H9 (cell line): Measurements from ENCODE around the gene IQGAP3. TPM values are rescaled to one million over a fixed set of nuclear protein-coding genes. Genes with fewer than 3 reads are reported as not detected.

ENCODE experiments used
- DNase-seq: peaks from one replicate; pipeline ENCODE4 v3.0.0-alpha.2; 2017
- H2AFZ ChIP-seq: one replicate; pipeline ENCODE4 v1.6.1; 2013; ENCODE audit warnings: mild to moderate bottlenecking, low read length, control low read depth, moderate library complexity
- H2AK5ac ChIP-seq: 2 replicates; pipeline ENCODE4 v1.6.1; 2013; ENCODE audit warnings: low read length, control low read depth, mixed read lengths; ENCODE audit not compliant: insufficient read length
- H2BK120ac ChIP-seq: one replicate; pipeline ENCODE4 v1.6.1; 2013; ENCODE audit warnings: low read depth, mild to moderate bottlenecking, low read length, control low read depth, inconsistent platforms; ENCODE audit not compliant: poor library complexity, severe bottlenecking
- H2BK12ac ChIP-seq: 2 replicates; pipeline ENCODE4 v1.6.1; 2013; ENCODE audit warnings: low read length, control low read depth, mixed read lengths, low read depth; ENCODE audit not compliant: insufficient read length
- H2BK15ac ChIP-seq: 2 replicates; pipeline ENCODE4 v1.6.1; 2013; ENCODE audit warnings: low read depth, low read length, control low read depth
- H2BK20ac ChIP-seq: one replicate; pipeline ENCODE4 v1.6.1; 2013; ENCODE audit warnings: low read depth, mild to moderate bottlenecking, low read length, control low read depth, inconsistent platforms; ENCODE audit not compliant: poor library complexity, severe bottlenecking
- H2BK5ac ChIP-seq: 2 replicates; pipeline ENCODE4 v1.6.1; 2013; ENCODE audit warnings: low read length, control low read depth, mixed read lengths; ENCODE audit not compliant: insufficient read length
- H3K14ac ChIP-seq: 2 replicates; pipeline ENCODE4 v1.6.1; 2013; ENCODE audit warnings: low read length, control low read depth; ENCODE audit not compliant: insufficient read depth
- H3K18ac ChIP-seq: 2 replicates; pipeline ENCODE4 v1.6.1; 2013; ENCODE audit warnings: low read depth, mild to moderate bottlenecking, mixed read lengths, low read length, control low read depth; ENCODE audit not compliant: insufficient read length
- H3K23ac ChIP-seq: 2 replicates; pipeline ENCODE4 v1.6.1; 2013; ENCODE audit warnings: low read length, control low read depth, mixed read lengths, low read depth; ENCODE audit not compliant: insufficient read length
- H3K23me2 ChIP-seq: 2 replicates; pipeline ENCODE4 v1.6.1; 2013; ENCODE audit warnings: low read depth, mild to moderate bottlenecking, mixed read lengths, low read length, control low read depth; ENCODE audit not compliant: insufficient read length, poor library complexity, severe bottlenecking
- H3K27ac ChIP-seq: 2 replicates; pipeline ENCODE4 v1.5.1; 2013; ENCODE audit warnings: low read length, control low read depth, mixed read lengths, low read depth; ENCODE audit not compliant: insufficient read length
- H3K27me3 ChIP-seq: 2 replicates; pipeline ENCODE4 v1.6.1; 2013; ENCODE audit warnings: low read length, control low read depth, inconsistent platforms; ENCODE audit not compliant: insufficient read depth
- H3K4ac ChIP-seq: 2 replicates; pipeline ENCODE4 v1.6.1; 2013; ENCODE audit warnings: low read depth, mild to moderate bottlenecking, control low read depth, inconsistent platforms, low read length, moderate library complexity
- H3K4me1 ChIP-seq: 2 replicates; pipeline ENCODE4 v1.6.1; 2013; ENCODE audit warnings: low read length, control low read depth, inconsistent platforms; ENCODE audit not compliant: insufficient read depth
- H3K4me2 ChIP-seq: 2 replicates; pipeline ENCODE4 v1.6.1; 2013; ENCODE audit warnings: low read length, control low read depth, mixed read lengths; ENCODE audit not compliant: insufficient read length, insufficient read depth
- H3K56ac ChIP-seq: 2 replicates; pipeline ENCODE4 v1.6.1; 2013; ENCODE audit warnings: low read depth, mild to moderate bottlenecking, mixed read lengths, low read length, control low read depth; ENCODE audit not compliant: insufficient read length
- H3K79me1 ChIP-seq: 2 replicates; pipeline ENCODE4 v1.6.1; 2013; ENCODE audit warnings: low read depth, mild to moderate bottlenecking, moderate library complexity, low read length, control low read depth, inconsistent platforms; ENCODE audit not compliant: insufficient read depth, poor library complexity, severe bottlenecking
- H3K79me2 ChIP-seq: 2 replicates; pipeline ENCODE4 v1.6.1; 2013; ENCODE audit warnings: low read length, control low read depth, inconsistent platforms; ENCODE audit not compliant: insufficient read depth
- H3K9ac ChIP-seq: 2 replicates; pipeline ENCODE4 v1.6.1; 2013; ENCODE audit warnings: low read length, control low read depth, mixed read lengths; ENCODE audit not compliant: insufficient read length; ENCODE audit errors: extremely low read depth
- H3K9me3 ChIP-seq: one replicate; pipeline ENCODE4 v1.6.1; 2013; ENCODE audit warnings: low read depth, low read length, inconsistent platforms; ENCODE audit not compliant: control insufficient read depth
- H3T11ph ChIP-seq: one replicate; pipeline ENCODE4 v1.6.1; 2013; ENCODE audit warnings: mild to moderate bottlenecking, low read length, control low read depth, inconsistent platforms
- H4K20me1 ChIP-seq: one replicate; pipeline ENCODE4 v1.6.1; 2013; ENCODE audit not compliant: control insufficient read depth, insufficient read length, insufficient read depth
- H4K5ac ChIP-seq: 2 replicates; pipeline ENCODE4 v1.6.1; 2013; ENCODE audit warnings: low read depth, mild to moderate bottlenecking, mixed read lengths, low read length, control low read depth; ENCODE audit not compliant: insufficient read length
- H4K8ac ChIP-seq: replicated peaks from 2 replicates; pipeline ENCODE4 v1.6.1; 2013; ENCODE audit warnings: low read length, control low read depth, mixed read lengths, low read depth; ENCODE audit not compliant: insufficient read length
- H4K91ac ChIP-seq: 2 replicates; pipeline ENCODE4 v1.6.1; 2013; ENCODE audit warnings: low read depth, mild to moderate bottlenecking, moderate library complexity, mixed read lengths, low read length, control low read depth; ENCODE audit not compliant: insufficient read length
- H3K27ac Mint-ChIP-seq, 3 experiments: 2 replicates in 2 of 3; 3 replicates in 1 of 3; pipeline ENCODE4 v1.8.0; 2020 to 2021; ENCODE audit warnings: mixed read lengths in 3 of 3, mild to moderate bottlenecking in 1 of 3, moderate library complexity in 1 of 3
- H3K27me3 Mint-ChIP-seq: 2 replicates; pipeline ENCODE4 v1.8.0; 2021; ENCODE audit warnings: low read depth, mild to moderate bottlenecking, moderate library complexity, mixed read lengths
- H3K36me3 Mint-ChIP-seq, 3 experiments: 2 replicates in 2 of 3; 3 replicates in 1 of 3; pipeline ENCODE4 v1.8.0; 2020 to 2021; ENCODE audit warnings: low read depth in 3 of 3, mixed read lengths in 3 of 3; ENCODE audit not compliant: insufficient read depth in 1 of 3
- H3K4me1 Mint-ChIP-seq, 2 experiments: 2 replicates each; pipeline ENCODE4 v1.8.0; 2020; ENCODE audit warnings: mixed read lengths in 2 of 2
- H3K4me3 Mint-ChIP-seq, 2 experiments: 2 replicates in 1 of 2; 3 replicates in 1 of 2; pipeline ENCODE4 v1.8.0; 2020 to 2021; ENCODE audit warnings: mild to moderate bottlenecking in 2 of 2, mixed read lengths in 2 of 2, moderate library complexity in 1 of 2
- H3K9me3 Mint-ChIP-seq, 2 experiments: 2 replicates in 1 of 2; 3 replicates in 1 of 2; pipeline ENCODE4 v1.8.0; 2020; ENCODE audit warnings: mild to moderate bottlenecking in 2 of 2, mixed read lengths in 2 of 2, moderate library complexity in 1 of 2
- CTCF ChIP-seq: fragments of 200-600 bp; sonication (generic); conservative IDR thresholded peaks from 3 replicates; pipeline ENCODE4 v1.8.0; 2021; ENCODE audit warnings: antibody characterized with exemption, mild to moderate bottlenecking
- WGBS: extraction: QIAGEN DNeasy Blood & Tissue Kit; methylation state at CpG from one replicate; pipeline ENCODE4 v1.1.7; 2013; ENCODE audit warnings: missing lambda C conversion rate, low lambda C conversion rate, mixed read lengths; ENCODE audit not compliant: insufficient read length; ENCODE audit errors: extremely low coverage; 5-methylcytosine and 5-hydroxymethylcytosine counted together
- total RNA-seq: library from RNA; stranded (reverse); gene quantifications from 2 replicates; pipeline ENCODE4 v1.2.1, GENCODE V29; 2021

IQGAP3 gene
- total RNA-seq, 1 experiment from 2014 or later, result 24.5 TPM

GRCh38 chr1:156551066-156551643, 21.2 kb downstream of the IQGAP3 start:
- Histone ChIP-seq H3K4ac (no peak overlapping the region), H4K91ac (no peak overlapping the region), H3T11ph (no peak overlapping the region), H3K4me2 (no peak overlapping the region), H4K8ac (no peak overlapping the region), H3K9me3 (no peaks in the 10 kb centered on the region), H3K23ac (no peak overlapping the region), H2BK5ac (no peak overlapping the region), H3K56ac (no peak overlapping the region), H3K9ac (no peak overlapping the region), H2BK15ac (no peak overlapping the region), H3K27me3 (no peaks in the 10 kb centered on the region), H3K14ac (no peak overlapping the region), H3K79me2 (no peaks in the 10 kb centered on the region), H2BK120ac (no peak overlapping the region), H3K23me2 (no peaks in the 10 kb centered on the region), H3K4me1 (no peaks in the 10 kb centered on the region), H4K5ac (no peak overlapping the region), H3K27ac (no peak overlapping the region), H2BK12ac (no peak overlapping the region), H4K20me1 (no peaks in the 10 kb centered on the region), H2BK20ac (no peak overlapping the region), H3K79me1 (no peaks in the 10 kb centered on the region), H3K18ac (no peak overlapping the region), H2AK5ac (no peak overlapping the region), H2AFZ (no peak overlapping the region)
- peaks cover 13 to 68% (median 52%) of the 10 kb centered on the region in 3 experiments for H3K36me3 Mint-ChIP-seq
- no peak overlapping the region for H3K27ac Mint-ChIP-seq
- no peak for TF ChIP-seq CTCF
- no peaks in the 10 kb centered on the region for H3K9me3 Mint-ChIP-seq
- H3K4me3 Mint-ChIP-seq, result no peak overlapping the region
- H3K27me3 Mint-ChIP-seq, result no peaks in the 10 kb centered on the region
- no peak for DNase-seq
- no CpG with 5 or more reads among the region's 3 CpGs for WGBS
- H3K4me1 Mint-ChIP-seq, result no peaks in the 10 kb centered on the region
